GF-D8 (cell line): ENCODE results near the gene PFKP.

Experiments used
- DNase-seq: peaks from one replicate; lab custom pipeline; 2025; lab: John Stamatoyannopoulos, UW

Gene PFKP

GRCh38 chr10:3136336-3136735 lies 69.0 kb downstream of the PFKP start:
- DNase-seq, result no peak

- DNase-seq, result no peak
Observed at GRCh38 chr10:3136763-3137611, 69.6 kb downstream of the PFKP start.

- DNase-seq, result no peak
Observed at GRCh38 chr10:3137958-3138726, 70.8 kb downstream of the PFKP start.

DNA sequence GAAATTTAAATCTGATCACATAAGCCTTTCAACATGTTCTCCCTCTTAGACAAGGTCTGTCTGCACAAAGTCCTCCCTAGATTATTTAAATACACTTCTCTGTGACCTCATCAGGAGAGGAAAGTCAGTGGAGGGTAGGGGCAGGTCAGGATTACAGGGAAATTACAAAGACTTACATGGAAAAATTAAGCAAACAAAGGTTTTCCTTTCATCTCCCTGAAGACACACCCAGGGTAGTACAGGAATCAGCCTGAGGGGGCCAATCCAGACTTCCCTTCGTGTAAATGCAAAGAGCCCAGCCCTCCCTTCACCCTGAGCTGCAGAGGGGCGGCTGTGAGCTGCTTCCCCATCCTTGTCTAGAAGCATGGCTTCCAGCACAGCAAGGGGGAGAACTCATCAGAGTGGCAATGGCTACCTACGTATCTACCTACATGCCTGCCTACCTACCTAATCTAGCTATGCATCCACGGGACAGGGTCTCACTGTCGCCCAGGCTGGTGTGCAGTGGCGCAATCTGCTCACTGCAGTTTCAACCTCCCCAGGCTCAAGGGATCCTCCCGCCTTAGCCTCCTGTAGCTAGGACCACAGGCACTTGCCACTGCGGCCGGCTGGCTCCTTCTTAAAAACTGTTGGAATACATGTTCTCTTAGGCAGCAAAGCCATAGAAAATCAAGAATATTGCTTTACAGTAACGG lies 72.0 kb downstream of the PFKP start:
- no peak for DNase-seq

DNA sequence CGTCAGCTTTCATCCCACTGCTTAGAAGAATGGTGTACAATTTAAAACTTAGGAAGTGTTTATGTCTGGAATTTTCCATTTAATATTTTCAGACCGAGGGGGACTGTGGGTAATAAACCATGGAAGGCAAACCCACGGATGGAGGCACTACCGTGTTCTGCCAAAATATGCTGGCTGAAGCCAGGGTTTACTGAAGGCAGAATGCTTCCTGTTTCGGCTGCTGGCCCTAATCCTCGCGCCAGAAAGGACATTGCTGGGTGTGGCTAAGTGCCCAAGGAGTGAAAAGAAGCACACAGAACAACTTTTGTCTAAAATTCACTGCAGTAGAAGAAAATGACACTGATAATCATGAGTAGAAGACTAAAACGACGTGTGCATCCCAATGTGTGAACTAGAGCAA lies 72.9 kb downstream of the PFKP start:
- DNase-seq, result no peak

GRCh38 chr10:3141351-3142005 lies 74.1 kb downstream of the PFKP start:
- no peak for DNase-seq

DNA sequence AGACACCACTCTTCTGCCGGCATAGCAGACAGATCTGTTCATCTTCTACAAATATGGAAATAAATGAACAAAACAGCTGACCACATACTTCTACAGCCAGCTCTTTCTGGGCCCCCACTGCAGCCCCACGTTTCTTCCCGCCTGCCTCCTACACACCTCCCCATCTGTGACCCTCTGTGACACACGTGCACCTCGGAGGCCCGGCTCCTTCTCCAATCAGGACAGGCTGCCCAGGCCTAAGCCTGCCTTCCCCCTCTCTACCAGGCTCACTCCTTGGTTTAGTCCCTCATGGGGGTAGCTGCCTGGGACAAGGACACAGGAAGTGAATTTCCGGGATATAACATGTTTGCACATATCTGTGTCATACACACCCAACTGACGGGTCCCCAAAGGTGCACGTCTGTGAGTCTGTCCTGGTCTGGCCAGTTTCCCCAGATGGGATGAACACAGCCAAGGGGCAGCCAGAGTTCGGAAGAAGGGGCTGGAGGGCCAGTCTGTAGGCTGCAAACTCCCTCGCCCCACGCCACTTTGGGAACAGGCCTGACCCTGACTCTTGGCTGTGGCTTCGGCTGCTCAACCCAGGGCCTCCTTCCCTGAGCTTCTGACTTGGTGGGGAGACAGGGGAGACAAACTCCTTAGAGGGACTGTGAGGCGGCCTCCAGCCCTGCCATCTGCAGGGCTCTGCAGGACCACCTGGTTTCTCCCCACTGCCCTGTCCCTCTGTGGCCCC lies 75.0 kb downstream of the PFKP start:
- DNase-seq, result no peak

DNA sequence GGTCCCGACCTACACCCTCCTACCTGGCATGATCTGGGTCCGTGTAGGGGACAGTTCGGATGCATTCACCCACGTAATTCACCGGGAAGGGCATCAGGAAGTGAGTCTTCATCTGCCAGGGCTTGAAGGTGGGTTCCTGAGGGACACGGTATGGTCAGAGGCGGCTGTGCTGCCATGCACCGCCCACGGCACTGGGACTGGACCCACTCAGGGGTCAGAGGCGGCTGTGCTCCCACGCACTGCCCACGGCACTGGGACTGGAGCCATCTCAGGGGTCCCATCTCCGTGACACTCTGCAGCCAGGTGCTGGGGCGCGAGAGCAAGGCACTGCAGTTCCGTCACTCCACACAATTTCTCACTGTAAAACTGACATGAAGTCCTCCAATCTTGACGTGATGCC lies 76.0 kb downstream of the PFKP start:
- DNase-seq, result no peak

DNA sequence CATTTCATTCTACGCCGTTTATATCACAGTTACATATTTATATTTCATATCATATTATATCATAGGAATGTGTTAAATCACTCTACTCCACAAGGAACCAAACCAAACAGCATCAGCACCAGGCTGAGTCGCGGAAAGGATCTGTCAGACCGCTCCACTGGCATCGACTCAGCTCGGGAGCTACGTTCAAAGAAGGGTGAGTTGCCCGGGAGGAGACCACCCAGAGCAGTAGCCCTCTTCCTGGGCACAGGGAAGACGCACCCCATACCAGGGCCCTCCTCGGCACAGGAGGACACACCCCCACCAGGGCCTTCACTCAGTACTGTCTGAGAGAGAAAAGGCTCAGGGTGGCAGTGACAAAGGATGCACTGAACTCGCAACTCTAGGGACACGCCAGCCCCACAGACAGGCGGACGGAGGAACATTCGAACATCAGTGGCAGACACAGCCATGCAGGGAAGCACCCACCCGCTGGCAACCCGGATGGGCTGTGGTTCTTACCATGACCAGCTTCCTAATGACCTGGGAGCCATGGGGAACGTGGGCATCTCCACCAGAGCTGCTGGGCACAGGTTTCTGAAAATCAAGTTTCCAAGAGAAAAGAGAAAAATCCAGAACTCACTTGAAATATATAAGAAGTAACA lies 76.6 kb downstream of the PFKP start:
- no peak for DNase-seq

- DNase-seq, result no peak
Observed at GRCh38 chr10:3145366-3145765, 78.0 kb downstream of the PFKP start.

DNA sequence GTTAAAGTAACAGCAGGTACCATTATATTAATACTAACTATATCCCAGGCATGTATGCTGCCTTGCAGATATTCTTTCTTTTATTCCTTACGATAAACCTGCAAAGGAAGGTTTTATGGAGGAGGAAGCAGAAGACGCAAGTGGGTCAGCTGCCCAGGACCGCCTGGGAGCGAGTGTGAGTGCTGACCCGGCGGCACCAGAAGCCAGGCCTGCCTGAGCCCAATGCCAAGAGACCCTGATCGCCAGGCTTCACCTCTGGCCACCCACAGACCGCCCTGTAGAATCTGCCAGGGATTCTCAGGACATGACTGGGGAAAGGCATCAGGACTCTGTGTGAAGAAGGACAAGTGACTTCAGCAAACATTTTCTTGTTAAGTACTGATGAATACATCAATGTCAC lies 78.9 kb downstream of the PFKP start:
- no peak for DNase-seq

DNA sequence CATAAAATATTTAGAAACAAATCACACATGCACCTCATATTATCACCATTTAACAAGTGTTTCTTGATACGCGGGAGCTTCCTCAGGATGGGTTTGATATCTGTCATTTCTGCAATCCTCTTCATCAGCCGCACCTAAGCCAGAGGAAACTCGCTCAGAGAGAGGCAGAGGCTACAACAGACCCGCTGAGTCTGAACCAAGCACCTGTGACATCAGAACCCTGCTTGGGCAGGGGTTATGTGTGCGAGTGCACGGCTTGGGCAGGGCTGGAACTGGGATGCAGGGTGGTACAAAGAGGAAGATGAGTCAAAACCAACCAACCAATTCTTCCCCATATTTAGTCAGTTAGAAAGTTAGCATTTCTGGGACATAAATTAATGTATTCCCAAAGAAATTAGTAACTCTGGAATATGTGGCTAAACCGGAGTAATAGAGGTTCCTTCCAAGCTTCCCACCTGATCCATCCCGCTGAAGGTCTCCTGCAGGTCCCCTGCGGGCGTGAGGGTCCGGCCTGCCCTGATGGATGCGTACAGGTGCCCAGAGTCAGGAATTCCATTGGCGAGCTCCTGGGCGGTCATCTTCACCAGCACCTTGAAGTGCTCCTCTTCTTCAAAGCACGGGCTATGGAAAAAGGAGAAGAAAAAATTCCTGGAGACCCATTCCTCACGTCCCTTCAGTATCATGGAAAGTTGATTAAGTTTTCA lies 79.9 kb downstream of the PFKP start:
- no peak for DNase-seq

DNA sequence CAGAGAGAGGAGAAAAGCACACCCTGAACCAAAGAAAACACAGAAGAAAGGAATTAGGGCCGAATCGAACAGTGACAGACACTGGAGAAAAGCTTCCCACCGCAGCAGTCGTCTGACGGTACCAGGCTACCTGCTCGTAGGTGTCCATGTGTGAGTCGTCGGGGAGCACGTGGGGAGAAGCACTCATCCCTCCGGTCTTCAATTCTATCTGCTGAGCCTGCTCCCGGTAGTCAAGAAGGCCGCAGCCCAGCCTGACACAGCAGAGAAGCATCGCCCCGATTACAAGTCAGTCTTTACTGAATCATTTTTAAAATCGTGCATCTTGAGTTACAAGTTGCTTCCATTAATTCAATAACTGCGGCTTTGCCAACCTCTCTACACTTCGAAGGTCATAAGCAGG lies 80.7 kb downstream of the PFKP start:
- DNase-seq, result no peak

- no peak for DNase-seq
Observed at GRCh38 chr10:3148994-3149393, 81.6 kb downstream of the PFKP start.

- no peak for DNase-seq
Observed at GRCh38 chr10:3149918-3150317, 82.6 kb downstream of the PFKP start.

DNA sequence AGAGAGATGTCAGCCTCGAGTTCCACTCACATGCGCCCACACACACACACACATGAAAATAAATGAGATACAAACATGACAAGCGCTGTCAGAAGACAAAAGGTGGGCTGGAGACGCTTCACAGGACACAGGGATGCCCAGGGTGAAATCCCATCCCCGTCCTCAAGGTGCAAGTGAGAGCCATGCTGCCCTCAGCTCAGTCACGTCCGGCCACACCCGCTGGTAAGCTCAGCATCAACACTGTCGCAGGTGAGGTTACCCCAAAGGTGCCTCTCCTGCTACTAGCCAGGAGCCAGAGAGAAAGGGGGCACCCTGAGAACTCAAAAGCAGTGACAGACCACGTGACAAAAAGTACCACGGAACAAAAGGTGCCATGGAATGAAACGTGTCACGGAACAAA lies 83.0 kb downstream of the PFKP start:
- no peak for DNase-seq

- DNase-seq, result no peak
Observed at GRCh38 chr10:3150961-3151360, 83.6 kb downstream of the PFKP start.

DNA sequence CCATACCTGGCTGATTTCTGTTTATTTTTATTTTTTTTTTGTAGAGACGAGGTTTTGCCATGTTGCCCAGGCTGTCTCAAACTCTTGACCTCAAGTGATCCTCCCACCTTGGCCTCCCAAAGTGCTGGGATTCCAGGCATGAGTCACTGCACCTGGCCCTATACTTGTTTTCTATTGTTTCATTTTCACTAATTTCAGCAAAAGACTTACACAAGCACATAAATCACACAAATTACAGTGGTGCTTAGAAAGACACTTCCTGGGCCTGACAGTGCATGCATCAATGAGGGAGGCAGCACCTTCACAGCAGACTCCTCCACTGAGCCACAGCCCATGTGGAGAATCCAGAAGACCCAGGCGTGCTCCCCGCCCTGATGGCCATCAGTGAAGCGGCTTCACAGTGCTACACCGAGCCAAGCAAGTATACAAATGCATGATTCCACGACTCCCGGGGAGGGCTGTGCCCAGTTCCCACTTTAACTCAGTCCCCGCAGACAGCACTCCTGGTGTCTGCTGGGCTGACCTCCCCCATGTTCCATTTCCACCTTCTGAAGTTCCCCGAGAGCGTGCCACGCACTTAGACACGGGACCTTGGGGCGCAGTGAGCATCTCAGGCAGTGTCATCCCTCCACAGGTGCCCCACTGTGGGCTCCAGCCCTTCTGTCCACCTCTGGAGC lies 84.7 kb downstream of the PFKP start:
- DNase-seq, result no peak

- DNase-seq, result no peak
Observed at GRCh38 chr10:3152566-3152935, 85.2 kb downstream of the PFKP start.

DNA sequence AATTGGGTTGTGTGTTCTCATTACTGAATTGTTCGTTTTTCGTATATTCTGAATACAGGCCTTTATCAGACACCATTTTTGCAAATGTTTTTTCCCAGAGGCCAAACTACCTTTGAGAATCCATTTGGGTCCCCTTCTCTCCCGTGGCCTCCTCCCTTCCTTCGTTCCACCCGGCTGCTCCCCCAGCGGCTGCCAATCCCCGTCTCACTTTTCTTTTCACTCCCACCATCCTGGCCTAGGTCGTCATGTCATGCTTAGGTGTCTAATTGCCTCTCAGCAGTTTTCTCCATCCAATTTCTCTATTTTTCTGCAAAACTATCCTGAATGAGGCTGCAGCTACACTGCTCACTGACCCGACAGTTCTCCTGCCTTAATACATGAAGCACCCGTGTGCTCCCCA lies 87.3 kb downstream of the PFKP start:
- no peak for DNase-seq
